Adrenal gland (tissue), 12 donors: ENCODE measurements around the gene TPSB2. TPM values are rescaled to one million over a fixed set of nuclear protein-coding genes. Genes with fewer than 3 reads are reported as not detected.
"Not testable (repeated sequence)": the region's sequence is repeated elsewhere in the genome, so short reads cannot be mapped to it uniquely, and the experiment has no call there.

Experiments
- DNase-seq, 7 donors: peaks; one replicate each; pipeline ENCODE4 v3.0.0-alpha.2; 2019 to 2020
- H3K27ac ChIP-seq, 5 donors: fragments of 200-600 bp; sonication (generic) in 4 of 5; 1 replicate in 3 of 5; 2 replicates in 2 of 5; pipeline versions ENCODE4 v1.5.1 to v1.8.0; 2016 to 2020; ENCODE audit warnings: mild to moderate bottlenecking in 1 of 5
- H3K27me3 ChIP-seq: fragments of 200-600 bp; 2 replicates; pipeline ENCODE4 v1.8.0; 2021
- H3K36me3 ChIP-seq, 2 donors: fragments of 200-600 bp; replicated peaks in 1 of 2; 1 replicate in 1 of 2; 2 replicates in 1 of 2; pipeline versions ENCODE4 v1.5.1 to v1.8.0; 2018 to 2022
- H3K4me1 ChIP-seq, 2 donors: fragments of 200-600 bp; replicated peaks in 1 of 2; 1 replicate in 1 of 2; 2 replicates in 1 of 2; pipeline versions ENCODE4 v1.5.1 to v1.8.0; 2018 to 2021
- H3K4me3 ChIP-seq, 4 donors: fragments of 200-600 bp; sonication (generic) in 3 of 4; one replicate each; pipeline ENCODE4 v1.5.1; 2016 to 2018
- H3K9me3 ChIP-seq, 3 donors: fragments of 200-600 bp; sonication (generic) in 1 of 3; replicated peaks in 1 of 3; 1 replicate in 2 of 3; 2 replicates in 1 of 3; pipeline versions ENCODE4 v1.5.1 to v1.8.0; 2016 to 2021
- CTCF ChIP-seq, 6 experiments: fragments of 450-650 bp in 4 of 6; fragments of 200-600 bp in 2 of 6; sonication (generic) in 1 of 6; IDR thresholded peaks; 1 replicate in 5 of 6; 2 replicates in 1 of 6; pipeline versions ENCODE4 v1.5.1 to v1.8.0; 2016 to 2021; ENCODE audit warnings: antibody characterized with exemption in 6 of 6, mild to moderate bottlenecking in 2 of 6, moderate library complexity in 1 of 6
- POLR2A ChIP-seq, 2 donors: fragments of 450-650 bp; IDR thresholded peaks; one replicate each; pipeline ENCODE4 v1.6.1; 2017; ENCODE audit warnings: antibody characterized with exemption in 2 of 2, mild to moderate bottlenecking in 2 of 2, moderate library complexity in 1 of 2
- WGBS, 4 donors: extraction: QIAGEN DNeasy Blood & Tissue Kit in 2 of 4; methylation state at CpG; one replicate each; pipeline versions ENCODE4 v1.1.5 to v1.1.7; 2013 to 2017; 5-methylcytosine and 5-hydroxymethylcytosine counted together
- intact Hi-C, 2 donors: fragments of 100-400 bp; cut with DNase I; formaldehyde crosslinking; loops; one replicate each; pipeline versions ENCODE4 v1.14.1 to v1.15.0; 2022 to 2023
- polyA plus RNA-seq, 3 donors: library from polyadenylated mRNA; stranded (reverse); fragments of 200-250 nt in 2 of 3; fragments of 350-450 nt in 1 of 3; fragmentation: Illumina TruSeq in 1 of 3; extraction: RNeasy Lipid Tissue Mini Kit (QIAGEN cat#74804) in 1 of 3; gene quantifications; one replicate each; pipeline ENCODE4 v1.2.3, GENCODE V29; 2013 to 2014
- total RNA-seq, 9 donors: library from RNA; depleted of rRNA in 4 of 9; stranded (reverse); fragments of >200 nt in 4 of 9; fragments of 120-200 nt in 1 of 9; fragmentation: NEBNext Ultra II Directional in 1 of 9; extraction: Animal tissue kit (Norgen Biotek cat#: 25700) in 1 of 9; gene quantifications; one replicate each; pipeline versions ENCODE4 v1.1.0 to v1.2.4, GENCODE V29; 2013 to 2023
- donor health status: healthy with polysubstance abuse.
- donor health status: Bipolar disorder and iron deficiency.
- donor health status: DM: yes; HTN: yes; CAD: no.
- donor health status: DM: no; HTN: no; CAD: no.
- donor health status: DM: no; HTN: no; CAD: no.
- donor health status: DM: yes; HTN: yes; CAD: no.

TPSB2 gene
- total and polyA plus RNA-seq, 12 donors = 0.32 to 6.6 (median 0.78) TPM; not detected in 5

GRCh38 chr16:1254821-1255220 is 24.8 kb upstream of the TPSB2 start:
- 83 to 86% methylated on average over 3 of the region's 3 CpGs; no CpG with 5 or more reads in 2 of the 4 donors for WGBS, 4 donors
- not testable (repeated sequence) for H3K4me1 ChIP-seq

GRCh38 chr16:1253701-1254364 is 23.8 kb upstream of the TPSB2 start:
- H3K4me1 ChIP-seq, DNase-seq, intact Hi-C loops, H3K27ac ChIP-seq, H3K36me3 ChIP-seq, H3K9me3 ChIP-seq, H3K27me3 ChIP-seq, H3K4me3 ChIP-seq: not testable (repeated sequence)
- no CpG with 5 or more reads among the region's 47 CpGs for WGBS, 4 donors

More at GRCh38 chr16:1254821-1255220, 24.8 kb upstream of the TPSB2 start:
- intact Hi-C loops, H3K4me3 ChIP-seq, H3K36me3 ChIP-seq, H3K27ac ChIP-seq, H3K9me3 ChIP-seq, DNase-seq: not testable (repeated sequence)
- H3K27me3 ChIP-seq = peaks cover 10% of the 10 kb centered on the region

- H3K4me1 ChIP-seq, H3K9me3 ChIP-seq, DNase-seq, H3K27me3 ChIP-seq, H3K4me3 ChIP-seq, intact Hi-C loops, H3K27ac ChIP-seq, H3K36me3 ChIP-seq: not testable (repeated sequence)
- WGBS, 4 donors = 80 to 81% methylated on average over 4 to 5 of the region's 43 CpGs; no CpG with 5 or more reads in 2 of the 4 donors
Measured at GRCh38 chr16:1249031-1249755, 19.2 kb upstream of the TPSB2 start.

GRCh38 chr16:1247903-1248537 is 18.0 kb upstream of the TPSB2 start:
- WGBS, 4 donors = 80 to 87% (median 85%) methylated on average over 9 to 14 of the region's 14 CpGs
- H3K4me1 ChIP-seq, H3K27me3 ChIP-seq, H3K27ac ChIP-seq, H3K9me3 ChIP-seq, H3K4me3 ChIP-seq, DNase-seq, intact Hi-C loops, H3K36me3 ChIP-seq: not testable (repeated sequence)

- Histone ChIP-seq H3K27me3 (no peaks in the 10 kb centered on the region), H3K36me3 (no peaks in the 10 kb centered on the region), H3K4me1 (no peaks in the 10 kb centered on the region), H3K27ac (no peak overlapping the region), H3K4me3 (no peak overlapping the region), H3K9me3 (no peaks in the 10 kb centered on the region)
- DNase-seq = no peak
- intact Hi-C loops = no loop called here
- no peak for TF ChIP-seq POLR2A (IDR thresholded peaks at IDR 0.05)
- TF ChIP-seq CTCF (IDR thresholded peaks at IDR 0.05) = no peak
- 46 to 65% (median 57%) methylated on average over 9 to 22 of the region's 22 CpGs for WGBS, 4 donors
Measured at GRCh38 chr16:1245452-1246020, 15.6 kb upstream of the TPSB2 start.

GRCh38 chr16:1244881-1245280 is 14.9 kb upstream of the TPSB2 start:
- H3K36me3 ChIP-seq = no peaks in the 10 kb centered on the region
- H3K4me1 ChIP-seq = no peaks in the 10 kb centered on the region
- DNase-seq = peak in 5 of 7 donors; percentile 35 to 74 (median 63)
- no peak overlapping the region for H3K27ac ChIP-seq
- H3K4me3 ChIP-seq = no peak overlapping the region
- no peaks in the 10 kb centered on the region for H3K27me3 ChIP-seq
- WGBS, 4 donors = 31 to 44% (median 36%) methylated on average over 6 to 12 of the region's 12 CpGs
- no peaks in the 10 kb centered on the region for H3K9me3 ChIP-seq
- no peak for TF ChIP-seq CTCF (IDR thresholded peaks at IDR 0.05)
- no peak for TF ChIP-seq POLR2A (IDR thresholded peaks at IDR 0.05)
- intact Hi-C loops = no loop called here

GRCh38 chr16:1243907-1244850 is 14.2 kb upstream of the TPSB2 start:
- not testable (repeated sequence) for H3K27me3 ChIP-seq

GRCh38 chr16:1243363-1243762 is 13.4 kb upstream of the TPSB2 start:
- WGBS, 4 donors = 68 to 90% (median 79%) methylated on average over 4 to 7 of the region's 11 CpGs
- intact Hi-C loops, DNase-seq, H3K9me3 ChIP-seq, H3K4me3 ChIP-seq, H3K27ac ChIP-seq, H3K4me1 ChIP-seq, H3K27me3 ChIP-seq, H3K36me3 ChIP-seq: not testable (repeated sequence)

More at GRCh38 chr16:1243907-1244850, 14.2 kb upstream of the TPSB2 start:
- H3K4me3 ChIP-seq, intact Hi-C loops, H3K36me3 ChIP-seq, DNase-seq, H3K27ac ChIP-seq, H3K4me1 ChIP-seq, H3K9me3 ChIP-seq: not testable (repeated sequence)
- WGBS, 4 donors = 44 to 67% (median 66%) methylated on average over 9 to 29 of the region's 32 CpGs; no CpG with 5 or more reads in 1 of the 4 donors
